Muscle layer of colon (tissue), 2 donors: ENCODE results near the gene GNB5.
"Not testable (repeated sequence)": the region's sequence is repeated elsewhere in the genome, so short reads cannot be mapped to it uniquely, and the experiment has no call there.

Source experiments
- H3K27ac ChIP-seq: one replicate; pipeline ENCODE4 v1.7.0; 2013; ENCODE audit warnings: low read depth, mild to moderate bottlenecking, low read length, moderate library complexity
- H3K27me3 ChIP-seq, 2 donors: one replicate each; pipeline ENCODE4 v1.7.0; 2013; ENCODE audit warnings: low read length in 2 of 2, mild to moderate bottlenecking in 2 of 2; ENCODE audit not compliant: insufficient read depth in 2 of 2, control insufficient read depth in 1 of 2
- H3K36me3 ChIP-seq: one replicate; pipeline ENCODE4 v1.7.0; 2013; ENCODE audit warnings: mild to moderate bottlenecking, low read length; ENCODE audit not compliant: insufficient read depth
- H3K4me1 ChIP-seq: one replicate; pipeline ENCODE4 v1.7.0; 2013; ENCODE audit warnings: mild to moderate bottlenecking, low read length; ENCODE audit not compliant: insufficient read depth
- H3K4me3 ChIP-seq, 2 donors: one replicate each; pipeline ENCODE4 v1.7.0; 2013; ENCODE audit warnings: low read length in 2 of 2, low read depth in 1 of 2, mild to moderate bottlenecking in 1 of 2, moderate library complexity in 1 of 2
- H3K9ac ChIP-seq: one replicate; pipeline ENCODE4 v1.7.0; 2013; ENCODE audit warnings: low read length
- H3K9me3 ChIP-seq: one replicate; pipeline ENCODE4 v1.7.0; 2013; ENCODE audit warnings: mild to moderate bottlenecking, low read length
- donor health status: abdominal sarcoma.
- donor health status: Adenocarcinoma of cecum.

GNB5 gene

GRCh38 chr15:52180851-52181450 lies 10.2 kb downstream of the GNB5 start:
- Histone ChIP-seq H3K9me3 (no peaks in the 10 kb centered on the region), H3K4me1 (peaks cover 17% of the 10 kb centered on the region), H3K4me3 (peak overlapping the region in 1 of 2 donors; percentile 73), H3K27ac (peak overlapping the region; percentile 79), H3K36me3 (no peaks in the 10 kb centered on the region), H3K27me3 (no peaks in the 10 kb centered on the region), H3K9ac (peak overlapping the region; percentile 61)

- Histone ChIP-seq H3K27ac (peak overlapping the region; percentile 79), H3K9me3 (no peaks in the 10 kb centered on the region), H3K4me1 (peaks cover 17% of the 10 kb centered on the region), H3K9ac (peak overlapping the region; percentile 61), H3K4me3 (peak overlapping the region; percentile 73 to 77), H3K27me3 (no peaks in the 10 kb centered on the region), H3K36me3 (no peaks in the 10 kb centered on the region)
Observed at GRCh38 chr15:52180196-52180835, 10.9 kb downstream of the GNB5 start.

- H3K9me3 ChIP-seq: no peaks in the 10 kb centered on the region
- H3K4me1 ChIP-seq: peaks cover 17% of the 10 kb centered on the region
- H3K27me3 ChIP-seq: no peaks in the 10 kb centered on the region
- peak overlapping the region; percentile 61 for H3K9ac ChIP-seq
- peak overlapping the region; percentile 73 to 77 for H3K4me3 ChIP-seq
- H3K36me3 ChIP-seq: no peaks in the 10 kb centered on the region
- peak overlapping the region; percentile 79 for H3K27ac ChIP-seq
Observed at GRCh38 chr15:52179278-52180195, 11.7 kb downstream of the GNB5 start.

GRCh38 chr15:52178765-52179164 lies 12.4 kb downstream of the GNB5 start:
- no peaks in the 10 kb centered on the region for H3K9me3 ChIP-seq
- peak overlapping the region; percentile 61 for H3K27ac ChIP-seq
- peaks cover 17% of the 10 kb centered on the region for H3K4me1 ChIP-seq
- H3K36me3 ChIP-seq: no peaks in the 10 kb centered on the region
- H3K9ac ChIP-seq: peak overlapping the region; percentile 58
- H3K27me3 ChIP-seq: no peaks in the 10 kb centered on the region
- H3K4me3 ChIP-seq: peak overlapping the region; percentile 73 to 77

GRCh38 chr15:52172869-52173268 lies 18.3 kb downstream of the GNB5 start:
- Histone ChIP-seq H3K36me3 (no peaks in the 10 kb centered on the region), H3K4me3 (no peak overlapping the region), H3K9ac (no peak overlapping the region), H3K9me3 (no peaks in the 10 kb centered on the region), H3K4me1 (no peaks in the 10 kb centered on the region), H3K27ac (no peak overlapping the region), H3K27me3 (no peaks in the 10 kb centered on the region)

- H3K4me1 ChIP-seq: no peaks in the 10 kb centered on the region
- no peak overlapping the region for H3K4me3 ChIP-seq
- no peaks in the 10 kb centered on the region for H3K27me3 ChIP-seq
- H3K27ac ChIP-seq: no peak overlapping the region
- no peaks in the 10 kb centered on the region for H3K9me3 ChIP-seq
- no peak overlapping the region for H3K9ac ChIP-seq
- no peaks in the 10 kb centered on the region for H3K36me3 ChIP-seq
Observed at GRCh38 chr15:52171807-52172206, 19.4 kb downstream of the GNB5 start.

GRCh38 chr15:52171386-52171785 lies 19.8 kb downstream of the GNB5 start:
- no peaks in the 10 kb centered on the region for H3K36me3 ChIP-seq
- H3K27ac ChIP-seq: no peak overlapping the region
- no peaks in the 10 kb centered on the region for H3K9me3 ChIP-seq
- no peak overlapping the region for H3K4me3 ChIP-seq
- H3K4me1 ChIP-seq: no peaks in the 10 kb centered on the region
- no peak overlapping the region for H3K9ac ChIP-seq
- no peaks in the 10 kb centered on the region for H3K27me3 ChIP-seq

- not testable (repeated sequence) for H3K4me1 ChIP-seq, H3K4me3 ChIP-seq, H3K9ac ChIP-seq, H3K27ac ChIP-seq, H3K36me3 ChIP-seq, H3K27me3 ChIP-seq, H3K9me3 ChIP-seq
Observed at GRCh38 chr15:52170199-52170598, 21.0 kb downstream of the GNB5 start.

GRCh38 chr15:52165494-52166131 lies 25.6 kb downstream of the GNB5 start:
- H3K4me3 ChIP-seq, H3K4me1 ChIP-seq, H3K27ac ChIP-seq, H3K9ac ChIP-seq, H3K27me3 ChIP-seq, H3K9me3 ChIP-seq: not testable (repeated sequence)
- peaks cover 15% of the 10 kb centered on the region for H3K36me3 ChIP-seq

- Histone ChIP-seq H3K9me3 (no peaks in the 10 kb centered on the region), H3K4me3 (no peak overlapping the region), H3K4me1 (no peaks in the 10 kb centered on the region), H3K36me3 (peaks cover 16% of the 10 kb centered on the region), H3K27ac (no peak overlapping the region), H3K9ac (no peak overlapping the region), H3K27me3 (no peaks in the 10 kb centered on the region)
Observed at GRCh38 chr15:52164631-52165265, 26.4 kb downstream of the GNB5 start.
